GM18511 (cell line): ENCODE data around the gene ASXL3.

Experiments
- ATAC-seq: cut with Tn5 transposase; IDR thresholded peaks from one replicate; pipeline ENCODE4 v1.9.1; 2021; ENCODE audit warnings: mild to moderate bottlenecking, moderate library complexity; ENCODE audit not compliant: unreplicated experiment

ASXL3 gene

DNA sequence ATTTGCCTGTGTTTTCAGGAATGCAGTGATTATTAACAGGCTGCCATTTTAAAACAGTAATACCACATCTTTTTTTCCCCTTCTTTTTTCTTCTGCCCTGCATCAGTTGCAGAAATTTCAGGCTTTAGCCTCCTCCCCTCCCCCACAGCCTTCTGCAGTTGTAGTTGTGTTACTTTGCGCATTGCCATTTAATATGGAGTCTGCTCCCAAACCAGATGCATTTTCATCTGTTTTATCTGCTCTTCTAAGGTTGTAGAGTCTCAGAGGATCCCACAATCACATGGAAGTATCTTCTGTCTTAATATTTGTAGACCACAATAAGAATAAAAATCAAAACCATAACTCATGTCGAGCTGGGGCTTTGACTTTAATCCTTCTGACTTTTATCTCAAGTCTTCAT, 3.8 kb downstream of the ASXL3 start:
- ATAC-seq = no peak

DNA sequence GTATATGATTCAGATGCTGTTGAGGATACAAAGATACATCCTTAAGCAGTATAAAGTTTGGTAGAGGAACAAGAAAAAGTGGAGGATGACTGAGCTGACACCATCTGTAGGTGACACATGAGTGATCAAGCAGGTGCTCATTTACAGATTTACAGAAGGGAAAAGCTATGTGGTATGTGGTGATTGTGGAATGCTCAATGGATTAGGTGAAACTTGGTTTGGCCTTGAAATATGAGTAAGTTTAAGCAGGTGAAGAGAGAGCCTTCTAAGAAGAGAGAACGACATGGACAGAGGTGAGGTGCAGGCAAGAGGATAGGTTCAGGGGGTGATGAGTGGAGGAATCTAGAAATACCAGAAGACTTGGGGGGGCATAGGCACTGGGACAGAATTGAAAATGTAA, 5.9 kb downstream of the ASXL3 start:
- ATAC-seq = no peak

- ATAC-seq = no peak
These were observed 6.8 kb downstream of the ASXL3 start for GRCh38 chr18:33584548-33585430.

- no peak for ATAC-seq
These were observed 7.4 kb downstream of the ASXL3 start for GRCh38 chr18:33585431-33585775.

- ATAC-seq = no peak
These were observed 10.3 kb downstream of the ASXL3 start for GRCh38 chr18:33588361-33588760.

GRCh38 chr18:33593261-33593660, 15.2 kb downstream of the ASXL3 start:
- no peak for ATAC-seq

DNA sequence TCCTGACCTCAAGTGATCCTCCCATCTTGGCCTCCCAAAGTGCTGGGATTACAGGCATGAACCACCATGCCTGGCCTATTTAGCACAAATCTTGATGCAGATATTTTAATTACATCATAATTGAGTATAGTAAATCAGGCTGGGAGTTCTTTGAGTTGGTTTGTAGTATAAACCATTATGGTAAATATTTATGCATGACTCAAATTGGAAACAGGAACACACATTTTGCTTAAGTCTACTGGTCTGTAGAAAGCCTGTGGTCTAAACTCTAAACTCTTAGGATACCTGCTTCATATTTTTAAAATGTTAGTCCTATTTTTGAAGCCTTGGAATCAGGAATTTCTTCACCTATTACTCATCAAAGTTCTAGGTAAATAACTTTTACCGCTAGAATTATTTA, 16.8 kb downstream of the ASXL3 start:
- no peak for ATAC-seq

- no peak for ATAC-seq
These were observed 18.3 kb downstream of the ASXL3 start for GRCh38 chr18:33596178-33596854.

- no peak for ATAC-seq
These were observed 22.8 kb downstream of the ASXL3 start for GRCh38 chr18:33600846-33601245.

- no peak for ATAC-seq
These were observed 25.4 kb downstream of the ASXL3 start for GRCh38 chr18:33603454-33603853.

- no peak for ATAC-seq
These were observed 27.2 kb downstream of the ASXL3 start for GRCh38 chr18:33605250-33605649.

GRCh38 chr18:33606621-33607020, 28.6 kb downstream of the ASXL3 start:
- no peak for ATAC-seq

GRCh38 chr18:33611525-33612135, 33.6 kb downstream of the ASXL3 start:
- ATAC-seq = no peak

DNA sequence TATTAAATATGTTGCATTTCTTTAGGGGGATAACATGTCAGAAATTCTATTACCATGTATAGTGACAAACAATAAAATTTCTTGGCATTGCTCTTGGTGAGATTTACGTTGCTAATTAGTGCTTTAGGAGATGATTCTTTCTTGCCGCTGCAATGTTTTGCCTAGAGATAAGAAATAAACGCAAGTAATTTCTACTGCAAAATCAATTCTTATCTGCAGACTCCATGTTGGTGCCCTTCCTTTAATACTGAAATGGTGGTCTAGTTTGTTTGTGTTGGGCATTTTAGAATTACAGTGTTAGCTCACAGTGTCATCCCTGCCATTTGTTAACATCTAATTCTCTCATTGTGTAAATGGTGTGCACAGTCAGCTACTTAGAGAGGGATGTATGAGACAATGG, 34.6 kb downstream of the ASXL3 start:
- ATAC-seq = no peak

DNA sequence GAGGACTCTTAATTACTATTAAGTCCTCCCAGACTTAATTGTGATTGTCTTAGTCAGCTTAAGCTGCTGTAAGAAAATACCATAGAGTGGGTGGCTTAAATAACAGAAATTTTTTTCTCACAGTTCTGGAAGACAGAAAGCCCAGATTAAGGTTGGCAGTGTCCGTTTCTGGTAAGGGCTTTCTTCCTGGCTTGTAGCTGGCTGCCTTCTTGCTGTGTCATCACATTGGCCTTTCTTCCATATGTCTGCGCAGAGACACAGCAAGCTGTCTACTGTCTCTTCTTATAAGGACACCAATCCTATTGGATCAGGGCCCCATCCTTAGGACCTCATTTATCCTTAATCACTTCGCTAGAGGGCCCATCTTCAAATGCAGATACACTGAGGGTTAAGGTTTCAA, 38.5 kb downstream of the ASXL3 start:
- ATAC-seq = no peak

- no peak for ATAC-seq
These were observed 49.1 kb downstream of the ASXL3 start for GRCh38 chr18:33627114-33627513.

DNA sequence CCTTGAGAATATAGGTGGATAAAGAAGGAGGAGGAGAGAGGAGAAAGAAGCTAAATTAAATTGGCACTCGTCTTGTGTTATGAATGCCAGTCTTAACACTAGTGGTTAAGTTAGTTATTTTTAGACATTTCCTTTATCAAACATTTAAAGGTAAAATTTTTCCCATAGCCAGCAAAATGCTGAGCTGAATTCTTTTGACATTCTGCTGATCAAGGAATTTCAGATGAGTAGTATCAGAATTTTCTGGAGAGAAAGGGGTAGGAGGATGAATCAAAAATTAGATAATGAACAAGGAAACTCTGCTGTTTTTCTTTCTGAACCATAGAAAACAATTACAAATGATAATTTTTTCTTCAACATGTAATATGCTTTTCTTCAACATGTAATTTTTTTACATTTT, 52.5 kb downstream of the ASXL3 start:
- no peak for ATAC-seq

- no peak for ATAC-seq
These were observed 63.1 kb downstream of the ASXL3 start for GRCh38 chr18:33641141-33641540.

DNA sequence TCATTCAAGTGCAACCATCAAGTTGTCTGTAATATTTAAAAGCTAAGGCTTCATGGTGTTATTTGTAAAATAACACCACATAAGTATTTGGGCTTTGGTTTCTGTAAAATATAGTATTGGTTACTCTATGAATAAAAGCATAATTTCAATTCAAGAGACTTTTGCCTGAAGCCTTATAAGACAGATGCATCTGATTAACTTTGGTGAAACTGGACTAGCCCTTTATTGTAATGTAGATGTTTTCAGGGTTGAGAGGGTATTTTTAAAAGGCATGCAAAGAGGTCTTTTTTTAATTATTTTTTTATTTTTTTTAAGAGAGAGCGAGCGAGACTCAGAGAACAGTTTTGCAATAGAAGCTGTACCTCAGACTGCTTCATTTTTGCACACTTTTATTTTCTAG, 66.5 kb downstream of the ASXL3 start:
- no peak for ATAC-seq

DNA sequence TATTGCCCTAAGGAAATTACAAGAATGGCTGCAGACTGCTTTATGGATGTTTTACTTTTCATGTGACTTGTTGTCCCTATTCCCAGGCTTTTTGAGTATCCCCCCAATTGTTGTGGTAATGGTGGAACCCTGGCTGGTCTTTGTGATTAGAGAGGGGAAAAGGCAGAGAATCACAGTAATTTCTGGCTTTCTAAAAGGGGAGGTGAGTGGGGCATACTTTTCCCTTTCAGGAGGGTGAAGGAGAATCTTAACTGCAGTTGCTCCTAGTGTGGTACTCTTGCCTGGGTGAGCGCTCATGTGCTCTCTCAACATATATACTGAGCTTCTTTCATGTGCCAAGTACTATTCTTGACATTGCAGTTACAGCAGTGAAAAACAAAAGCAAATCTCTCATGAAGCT, 69.3 kb downstream of the ASXL3 start:
- ATAC-seq = no peak

- no peak for ATAC-seq
These were observed 74.6 kb downstream of the ASXL3 start for GRCh38 chr18:33652635-33653034.

DNA sequence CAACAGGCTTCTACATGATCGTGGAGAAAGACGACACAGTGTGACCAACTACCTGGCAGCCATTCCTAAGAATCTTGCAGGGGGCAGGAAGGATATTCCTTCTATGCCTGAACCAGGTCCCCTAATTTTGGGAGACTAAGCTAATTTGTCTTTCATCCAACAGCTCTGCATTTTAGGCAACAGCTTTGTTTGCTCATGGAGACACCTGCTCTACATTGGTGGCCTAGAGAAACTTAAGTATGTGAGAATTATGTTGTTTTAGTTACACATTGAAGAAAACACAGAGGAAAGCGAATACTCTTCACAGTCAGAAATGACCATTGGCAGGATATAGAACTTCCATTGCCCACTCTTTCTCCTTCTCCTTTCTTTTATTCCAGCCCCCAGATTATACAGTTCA, 75.2 kb downstream of the ASXL3 start:
- no peak for ATAC-seq
